Common myeloid progenitor, CD34-positive (primary cell): Measurements from ENCODE around the gene ZNF281.

ENCODE experiments used
- CTCF ChIA-PET: fragments of 350-600 bp; sonication (Branson Sonifier 250); formaldehyde crosslinking; loops from one replicate; lab custom pipeline; 2021; ENCODE audit warnings: antibody characterized with exemption; lab: Charles Lee
- POLR2A ChIA-PET: fragments of 350-600 bp; sonication (Branson Sonifier 250); formaldehyde crosslinking; loops from one replicate; lab custom pipeline; 2021; ENCODE audit warnings: antibody characterized with exemption; lab: Charles Lee
- DNase-seq, 3 donors: peaks; one replicate each; pipeline versions ENCODE4 v3.0.0 to v3.0.0-alpha.2; 2013
- H3K27ac ChIP-seq, 2 experiments: 1 replicate in 1 of 2; 2 replicates in 1 of 2; pipeline ENCODE4 v1.7.0; 2013; ENCODE audit warnings: inconsistent platforms in 2 of 2, low read length in 2 of 2, mild to moderate bottlenecking in 2 of 2, low read depth in 1 of 2, moderate library complexity in 1 of 2; ENCODE audit not compliant: severe bottlenecking in 2 of 2, insufficient read depth in 1 of 2, poor library complexity in 1 of 2
- H3K27me3 ChIP-seq, 5 experiments: replicated peaks in 2 of 5; 1 replicate in 3 of 5; 2 replicates in 2 of 5; pipeline versions ENCODE4 v1.6.1 to v1.7.0; 2013; ENCODE audit warnings: low read length in 4 of 5, mild to moderate bottlenecking in 2 of 5, moderate library complexity in 2 of 5, inconsistent platforms in 1 of 5; ENCODE audit not compliant: insufficient read depth in 5 of 5, control insufficient read depth in 4 of 5
- H3K36me3 ChIP-seq, 4 experiments: 1 replicate in 2 of 4; 2 replicates in 2 of 4; pipeline versions ENCODE4 v1.6.1 to v1.7.0; 2013; ENCODE audit warnings: low read length in 3 of 4, control low read depth in 1 of 4, mild to moderate bottlenecking in 1 of 4; ENCODE audit not compliant: control insufficient read depth in 4 of 4, insufficient read depth in 4 of 4
- H3K4me1 ChIP-seq, 4 experiments: 1 replicate in 3 of 4; 2 replicates in 1 of 4; pipeline versions ENCODE4 v1.6.1 to v1.7.1; 2013; ENCODE audit warnings: low read length in 3 of 4, mild to moderate bottlenecking in 3 of 4, control low read depth in 1 of 4, inconsistent platforms in 1 of 4, moderate library complexity in 1 of 4; ENCODE audit not compliant: control insufficient read depth in 4 of 4, insufficient read depth in 4 of 4; ENCODE audit errors: control extremely low read depth in 1 of 4
- H3K4me3 ChIP-seq, 7 experiments: 1 replicate in 4 of 7; 2 replicates in 3 of 7; pipeline versions ENCODE4 v1.5.1 to v1.7.0; 2013; ENCODE audit warnings: mild to moderate bottlenecking in 7 of 7, low read length in 6 of 7, moderate library complexity in 6 of 7, inconsistent platforms in 2 of 7, low read depth in 2 of 7, control low read depth in 1 of 7; ENCODE audit not compliant: insufficient read depth in 4 of 7, control insufficient read depth in 1 of 7; ENCODE audit errors: extremely low read depth in 1 of 7
- H3K9me3 ChIP-seq, 5 experiments: 1 replicate in 4 of 5; 2 replicates in 1 of 5; pipeline versions ENCODE4 v1.6.1 to v1.7.1; 2013; ENCODE audit warnings: low read length in 4 of 5, mild to moderate bottlenecking in 2 of 5, inconsistent platforms in 1 of 5, low read depth in 1 of 5, moderate library complexity in 1 of 5; ENCODE audit not compliant: control insufficient read depth in 4 of 5, insufficient read depth in 2 of 5; ENCODE audit errors: control extremely low read depth in 1 of 5
- WGBS: methylation state at CpG from one replicate; pipeline ENCODE4 v1.1.5; 2013; ENCODE audit not compliant: insufficient coverage; 5-methylcytosine and 5-hydroxymethylcytosine counted together

ZNF281 gene

GRCh38 chr1:200432586-200432985 lies 22.8 kb upstream of the ZNF281 start:
- H3K27me3 ChIP-seq, result no peaks in the 10 kb centered on the region
- no peak for DNase-seq
- peaks cover 0 to 2% (median 1%) of the 10 kb centered on the region in 4 experiments for H3K4me1 ChIP-seq
- no CpG with 5 or more reads among the region's 1 CpG for WGBS
- no peaks in the 10 kb centered on the region for H3K9me3 ChIP-seq
- no peaks in the 10 kb centered on the region for H3K36me3 ChIP-seq
- no peak overlapping the region for H3K27ac ChIP-seq
- ChIA-PET CTCF (no interaction called here), POLR2A (no interaction called here)
- no peak overlapping the region for H3K4me3 ChIP-seq

GRCh38 chr1:200429221-200429751 lies 19.4 kb upstream of the ZNF281 start:
- DNase-seq, result no peak
- Histone ChIP-seq H3K27ac (no peak overlapping the region), H3K9me3 (no peaks in the 10 kb centered on the region), H3K4me1 (no peaks in the 10 kb centered on the region), H3K4me3 (no peak overlapping the region), H3K36me3 (no peaks in the 10 kb centered on the region), H3K27me3 (no peaks in the 10 kb centered on the region)
- ChIA-PET POLR2A (no interaction called here), CTCF (interaction anchor here (0.7 to 1.8 kb wide), 2 partner anchors 9 to 130 kb away, joined by 3 to 5 read pairs; no protein-coding TSS in a partner anchor)
- no CpG with 5 or more reads among the region's 2 CpGs for WGBS

- CTCF ChIA-PET, result interaction anchor here (1.3 to 1.8 kb wide), 2 partner anchors 10 to 14 kb away, joined by 3 to 5 read pairs; no protein-coding TSS in a partner anchor
- no peaks in the 10 kb centered on the region for H3K27me3 ChIP-seq
- H3K36me3 ChIP-seq, result no peaks in the 10 kb centered on the region
- 100% methylated on average over 1 of the region's 4 CpGs for WGBS
- no peaks in the 10 kb centered on the region for H3K9me3 ChIP-seq
- H3K27ac ChIP-seq, result no peak overlapping the region
- no peaks in the 10 kb centered on the region for H3K4me1 ChIP-seq
- H3K4me3 ChIP-seq, result no peak overlapping the region
- DNase-seq, result peak in 2 of 3 donors; percentile 82 to 83
- POLR2A ChIA-PET, result no interaction called here
Observed at GRCh38 chr1:200428482-200429205, 18.8 kb upstream of the ZNF281 start.

- Histone ChIP-seq H3K4me3 (no peak overlapping the region), H3K27ac (no peak overlapping the region), H3K27me3 (no peaks in the 10 kb centered on the region), H3K9me3 (no peaks in the 10 kb centered on the region), H3K4me1 (no peaks in the 10 kb centered on the region), H3K36me3 (no peaks in the 10 kb centered on the region)
- CTCF ChIA-PET, result interaction anchor here (1.3 to 1.8 kb wide), 3 partner anchors 11 to 14 kb away, joined by 3 to 5 read pairs (median 4); no protein-coding TSS in a partner anchor
- 87% methylated on average over 4 of the region's 5 CpGs for WGBS
- DNase-seq, result no peak
- POLR2A ChIA-PET, result interaction anchor here (1.0 kb wide), 1 partner anchor 11 kb away, joined by 4 read pairs; no protein-coding TSS in a partner anchor
Observed at GRCh38 chr1:200427744-200428143, 17.9 kb upstream of the ZNF281 start.

DNA sequence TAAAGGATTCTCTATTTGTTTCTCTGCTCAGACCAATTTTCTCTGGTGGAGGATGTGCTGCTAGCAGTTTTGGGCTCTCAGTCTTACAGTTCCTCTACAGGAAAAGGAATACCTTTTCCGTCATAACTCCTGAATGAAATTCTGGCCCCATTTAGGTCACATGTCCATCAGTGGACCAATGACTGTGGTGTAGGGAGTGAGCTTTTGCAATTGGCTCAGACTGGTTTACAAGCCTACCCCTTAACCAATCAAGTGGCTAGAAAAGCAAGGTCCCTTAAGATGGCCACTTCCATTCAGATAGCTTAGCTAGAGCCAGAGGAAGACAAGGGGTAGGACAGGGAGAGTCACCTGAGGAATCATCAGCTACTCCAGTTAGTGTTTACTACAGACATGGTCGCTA lies 16.4 kb upstream of the ZNF281 start:
- H3K4me1 ChIP-seq, result no peaks in the 10 kb centered on the region
- no peaks in the 10 kb centered on the region for H3K36me3 ChIP-seq
- H3K27me3 ChIP-seq, result no peaks in the 10 kb centered on the region
- ChIA-PET CTCF (interaction anchor here (1.0 kb wide), 1 partner anchor 14 kb away, joined by 3 read pairs; no protein-coding TSS in a partner anchor), POLR2A (no interaction called here)
- H3K9me3 ChIP-seq, result no peaks in the 10 kb centered on the region
- DNase-seq, result no peak
- WGBS, result 100% methylated on average over 2 of the region's 2 CpGs
- no peak overlapping the region for H3K4me3 ChIP-seq
- H3K27ac ChIP-seq, result no peak overlapping the region

GRCh38 chr1:200423235-200423634 lies 13.4 kb upstream of the ZNF281 start:
- ChIA-PET CTCF (interaction anchor here (1.4 kb wide), 1 partner anchor 12 kb away, joined by 3 read pairs; no protein-coding TSS in a partner anchor), POLR2A (no interaction called here)
- H3K36me3 ChIP-seq, result no peaks in the 10 kb centered on the region
- H3K27me3 ChIP-seq, result no peaks in the 10 kb centered on the region
- 95% methylated on average over 6 of the region's 6 CpGs for WGBS
- H3K27ac ChIP-seq, result no peak overlapping the region
- H3K9me3 ChIP-seq, result no peaks in the 10 kb centered on the region
- H3K4me1 ChIP-seq, result no peaks in the 10 kb centered on the region
- no peak overlapping the region for H3K4me3 ChIP-seq
- no peak for DNase-seq

DNA sequence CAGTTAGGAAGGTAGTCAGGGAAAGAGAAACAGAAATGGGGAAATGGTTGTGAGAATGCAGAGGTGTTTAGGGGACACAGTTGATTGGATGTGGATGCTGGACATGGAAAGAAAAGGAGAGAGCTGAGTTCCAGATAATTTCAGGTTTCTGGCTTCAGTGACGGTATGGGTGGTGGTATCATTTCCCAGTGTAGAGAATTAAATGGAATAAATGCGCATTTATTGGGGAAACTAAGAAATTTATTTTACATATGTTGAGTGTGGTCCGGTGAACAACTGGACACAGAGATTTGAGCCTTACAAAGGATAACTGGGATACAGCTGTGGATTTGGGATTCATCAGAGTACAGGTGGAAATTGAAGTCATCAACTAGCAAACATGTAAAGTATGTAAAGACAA lies 12.4 kb upstream of the ZNF281 start:
- no peak for DNase-seq
- Histone ChIP-seq H3K27me3 (no peaks in the 10 kb centered on the region), H3K4me1 (no peaks in the 10 kb centered on the region), H3K36me3 (no peaks in the 10 kb centered on the region), H3K27ac (no peak overlapping the region), H3K9me3 (no peaks in the 10 kb centered on the region), H3K4me3 (no peak overlapping the region)
- CTCF ChIA-PET, result interaction anchor here (1.4 kb wide), 1 partner anchor 13 kb away, joined by 3 read pairs; no protein-coding TSS in a partner anchor
- POLR2A ChIA-PET, result interaction anchor here (0.5 kb wide), 1 partner anchor 1370 kb away, joined by 4 read pairs; no protein-coding TSS in a partner anchor
- 100% methylated on average over 3 of the region's 3 CpGs for WGBS
